GM23248 (cell line): Measurements from ENCODE around the gene AGXT. TPM values are rescaled to one million over a fixed set of nuclear protein-coding genes. Genes with fewer than 3 reads are reported as not detected.

ENCODE experiments used
- DNase-seq: peaks from one replicate; pipeline ENCODE4 v3.0.0-alpha.2; 2015
- H2AFZ ChIP-seq: fragments of 200-600 bp; sonication (generic); 2 replicates; pipeline ENCODE4 v1.6.1; 2016; ENCODE audit warnings: antibody characterized with exemption
- H3F3A ChIP-seq: fragments of 200-600 bp; sonication (generic); 2 replicates; pipeline ENCODE4 v1.6.1; 2016; ENCODE audit warnings: mild to moderate bottlenecking, antibody characterized with exemption, mixed run types; ENCODE audit not compliant: insufficient read depth
- H3K27ac ChIP-seq: fragments of 200-600 bp; sonication (generic); 2 replicates; pipeline ENCODE4 v1.5.1; 2016; ENCODE audit warnings: mild to moderate bottlenecking
- H3K27me3 ChIP-seq: fragments of 200-600 bp; sonication (generic); replicated peaks from 2 replicates; pipeline ENCODE4 v1.6.1; 2016; ENCODE audit warnings: mild to moderate bottlenecking; ENCODE audit not compliant: insufficient read depth
- H3K36me3 ChIP-seq: fragments of 200-600 bp; sonication (generic); 2 replicates; pipeline ENCODE4 v1.6.1; 2016; ENCODE audit warnings: low read depth, mild to moderate bottlenecking
- H3K4me1 ChIP-seq: fragments of 200-600 bp; sonication (generic); 2 replicates; pipeline ENCODE4 v1.6.1; 2016; ENCODE audit warnings: mild to moderate bottlenecking; ENCODE audit not compliant: insufficient read depth
- H3K4me2 ChIP-seq: fragments of 200-600 bp; sonication (generic); one replicate; pipeline ENCODE4 v1.6.1; 2016; ENCODE audit warnings: mild to moderate bottlenecking; ENCODE audit not compliant: unreplicated experiment
- H3K4me3 ChIP-seq: fragments of 200-600 bp; sonication (generic); 2 replicates; pipeline ENCODE4 v1.5.1; 2016; ENCODE audit warnings: mild to moderate bottlenecking
- H3K79me2 ChIP-seq: fragments of 200-600 bp; sonication (generic); 2 replicates; pipeline ENCODE4 v1.6.1; 2016; ENCODE audit warnings: mild to moderate bottlenecking; ENCODE audit not compliant: insufficient read depth
- H3K9ac ChIP-seq: fragments of 200-600 bp; sonication (generic); 2 replicates; pipeline ENCODE4 v1.6.1; 2016; ENCODE audit warnings: mild to moderate bottlenecking
- H3K9me2 ChIP-seq: fragments of 200-600 bp; sonication (generic); 2 replicates; pipeline ENCODE4 v1.6.1; 2016; ENCODE audit warnings: mixed run types, mild to moderate bottlenecking, moderate library complexity; ENCODE audit not compliant: insufficient read depth
- H3K9me3 ChIP-seq: fragments of 200-600 bp; sonication (generic); one replicate; pipeline ENCODE4 v1.6.1; 2017; ENCODE audit warnings: low read depth
- H4K20me1 ChIP-seq: fragments of 200-600 bp; sonication (generic); 2 replicates; pipeline ENCODE4 v1.6.0; 2016; ENCODE audit not compliant: insufficient read depth
- EZH2 ChIP-seq: fragments of 200-600 bp; sonication (generic); IDR thresholded peaks from 2 replicates; pipeline ENCODE4 v1.6.1; 2018; ENCODE audit warnings: antibody characterized with exemption, mild to moderate bottlenecking; ENCODE audit not compliant: insufficient read depth, poor library complexity, severe bottlenecking
- EZH2phosphoT487 ChIP-seq: fragments of 200-600 bp; sonication (generic); IDR thresholded peaks from 2 replicates; pipeline ENCODE4 v1.6.1; 2018; ENCODE audit warnings: antibody characterized with exemption, moderate library complexity, mild to moderate bottlenecking, low read depth; ENCODE audit not compliant: insufficient read depth
- WGBS, 2 experiments: methylation state at CpG; one replicate each; pipeline ENCODE4 v1.1.6; 2015 to 2017; ENCODE audit warnings: low lambda C conversion rate in 2 of 2, low coverage in 1 of 2; ENCODE audit errors: missing lambda C conversion rate in 2 of 2; 5-methylcytosine and 5-hydroxymethylcytosine counted together
- in situ Hi-C: fragments of 300-500 bp; cut with MboI; formaldehyde crosslinking; loops from 2 replicates; pipeline ENCODE4 v1.15.0; 2020
- polyA plus RNA-seq: library from polyadenylated mRNA; unstranded; fragments of >200 nt; fragmentation: Nextera tagmentation; extraction: Ambion mirVana; gene quantifications from 2 replicates; pipeline ENCODE4 v1.2.1, GENCODE V29; 2016
- total RNA-seq: library from RNA; depleted of rRNA; stranded (reverse); fragments of >200 nt; shearing (Covaris generic); gene quantifications from 2 replicates; pipeline ENCODE4 v1.2.3, GENCODE V29; 2014

The AGXT gene
- total and polyA plus RNA-seq, 2 experiments from 2014 or later, result not detected

- TF ChIP-seq EZH2 (no peak), EZH2phosphoT487 (no peak)
- no peaks in the 10 kb centered on the region for H3K4me1 ChIP-seq
- no peaks in the 10 kb centered on the region for H3K36me3 ChIP-seq
- no peaks in the 10 kb centered on the region for H3F3A ChIP-seq
- H3K9me3 ChIP-seq, result no peaks in the 10 kb centered on the region
- 56 to 57% methylated on average over 20 to 21 of the region's 21 CpGs for WGBS, 2 experiments
- H3K79me2 ChIP-seq, result no peaks in the 10 kb centered on the region
- in situ Hi-C loops, result no loop called here
- no peak overlapping the region for H3K9ac ChIP-seq
- H3K9me2 ChIP-seq, result no peaks in the 10 kb centered on the region
- H3K4me2 ChIP-seq, result no peak overlapping the region
- no peak overlapping the region for H3K27ac ChIP-seq
- no peaks in the 10 kb centered on the region for H4K20me1 ChIP-seq
- no peaks in the 10 kb centered on the region; the same call in 1 of the 2 replicates for H3K27me3 ChIP-seq
- DNase-seq, result no peak
- H2AFZ ChIP-seq, result no peak overlapping the region
- H3K4me3 ChIP-seq, result no peak overlapping the region
Measured at GRCh38 chr2:240856151-240856980, 12.3 kb upstream of the AGXT start.

GRCh38 chr2:240857039-240858008, 11.3 kb upstream of the AGXT start:
- Histone ChIP-seq H3K36me3 (no peaks in the 10 kb centered on the region), H3K4me3 (no peak overlapping the region), H3K9me2 (no peaks in the 10 kb centered on the region), H3K4me2 (no peak overlapping the region), H3K27me3 (no peaks in the 10 kb centered on the region; the same call in 1 of the 2 replicates), H4K20me1 (no peaks in the 10 kb centered on the region), H2AFZ (no peak overlapping the region), H3F3A (no peaks in the 10 kb centered on the region), H3K79me2 (no peaks in the 10 kb centered on the region), H3K9ac (no peak overlapping the region), H3K27ac (no peak overlapping the region), H3K9me3 (no peaks in the 10 kb centered on the region), H3K4me1 (no peaks in the 10 kb centered on the region)
- no peak for DNase-seq
- 77 to 79% methylated on average over 21 of the region's 21 CpGs for WGBS, 2 experiments
- TF ChIP-seq EZH2, result no peak
- no peak for TF ChIP-seq EZH2phosphoT487
- in situ Hi-C loops, result no loop called here

- Histone ChIP-seq H3F3A (no peaks in the 10 kb centered on the region), H2AFZ (no peak overlapping the region), H3K4me1 (no peaks in the 10 kb centered on the region), H3K27me3 (no peaks in the 10 kb centered on the region; the same call in 1 of the 2 replicates), H3K9me2 (no peaks in the 10 kb centered on the region), H3K9me3 (no peaks in the 10 kb centered on the region), H3K79me2 (no peaks in the 10 kb centered on the region), H3K9ac (no peak overlapping the region), H3K36me3 (no peaks in the 10 kb centered on the region), H4K20me1 (no peaks in the 10 kb centered on the region), H3K4me3 (no peak overlapping the region), H3K4me2 (no peak overlapping the region), H3K27ac (no peak overlapping the region)
- in situ Hi-C loops, result no loop called here
- 88 to 89% methylated on average over 13 of the region's 13 CpGs for WGBS, 2 experiments
- DNase-seq, result no peak
- TF ChIP-seq EZH2 (no peak), EZH2phosphoT487 (no peak)
Measured at GRCh38 chr2:240858321-240858720, 10.3 kb upstream of the AGXT start.

GRCh38 chr2:240858871-240859270, 9.8 kb upstream of the AGXT start:
- no peaks in the 10 kb centered on the region for H3K9me2 ChIP-seq
- H3K4me2 ChIP-seq, result no peak overlapping the region
- H3K27me3 ChIP-seq, result no peaks in the 10 kb centered on the region; the same call in 1 of the 2 replicates
- no peaks in the 10 kb centered on the region for H3F3A ChIP-seq
- H3K27ac ChIP-seq, result no peak overlapping the region
- H3K79me2 ChIP-seq, result no peaks in the 10 kb centered on the region
- no peak for DNase-seq
- 73 to 76% methylated on average over 9 to 10 of the region's 10 CpGs for WGBS, 2 experiments
- no peak overlapping the region for H2AFZ ChIP-seq
- no peaks in the 10 kb centered on the region for H4K20me1 ChIP-seq
- no peak for TF ChIP-seq EZH2
- TF ChIP-seq EZH2phosphoT487, result no peak
- H3K4me1 ChIP-seq, result no peaks in the 10 kb centered on the region
- H3K9me3 ChIP-seq, result no peaks in the 10 kb centered on the region
- no peak overlapping the region for H3K4me3 ChIP-seq
- in situ Hi-C loops, result no loop called here
- H3K36me3 ChIP-seq, result no peaks in the 10 kb centered on the region
- no peak overlapping the region for H3K9ac ChIP-seq
